K562 (cell line): Measurements from ENCODE around the gene CHAT. TPM values are rescaled to one million over a fixed set of nuclear protein-coding genes. Genes with fewer than 3 reads are reported as not detected.

Experiments
- ATAC-seq: fragments of 200-7000 bp; cut with Tn5 transposase; 3 replicates; pipeline ENCODE4 v1.9.1; 2020; ENCODE audit warnings: moderate library complexity
- BruUV-seq: library from RNA; stranded (reverse); fragments of 400-500 nt; replicated peaks from 2 replicates; lab custom pipeline; 2021; lab: Mats Ljungman, UMichigan
- CTCF ChIA-PET: fragments of 300-600 bp; formaldehyde crosslinking; extraction: SDS; loops from one replicate; lab custom pipeline; 2021; ENCODE audit warnings: low intra/inter-chr PET ratio; lab: Yijun Ruan, JAX
- POLR2A ChIA-PET: fragments of 300-600, 350-650 bp; sonication (Branson Sonifier 250); formaldehyde crosslinking; extraction: SDS; loops from one replicate; lab custom pipeline; 2021; ENCODE audit warnings: antibody characterized with exemption, inconsistent platforms; lab: Yijun Ruan, JAX
- DNase-seq, 4 experiments: peaks; one replicate each; pipeline versions ENCODE4 v3.0.0 to v3.0.0-alpha.2; 2011 to 2018; ENCODE audit warnings: low spot score in 3 of 4, mixed read lengths in 3 of 4; ENCODE audit errors: extremely low read depth in 1 of 4
- FAIRE-seq: peaks from 2 replicates; lab custom pipeline; 2011; peaks lifted over from hg19 to GRCh38; lab: Jason Lieb, UNC
- H2AFZ ChIP-seq: 2 replicates; pipeline ENCODE4 v1.6.0; 2011; ENCODE audit warnings: low read depth, low read length, control low read depth, inconsistent platforms
- H3K27ac ChIP-seq: fragments of 200-600 bp; 3 replicates; pipeline ENCODE4 v1.8.0; 2011; ENCODE audit warnings: low read depth, mild to moderate bottlenecking, control low read depth, inconsistent platforms, low read length, moderate library complexity, mixed read lengths; ENCODE audit errors: extremely low read depth
- H3K27me3 ChIP-seq, 2 experiments: fragments of 300-600 bp in 1 of 2; 2 replicates in 1 of 2; 3 replicates in 1 of 2; pipeline versions ENCODE4 v1.6.0 to v1.8.0; 2011; ENCODE audit warnings: inconsistent platforms in 2 of 2, low read length in 2 of 2, mild to moderate bottlenecking in 1 of 2, mixed read lengths in 1 of 2, moderate library complexity in 1 of 2; ENCODE audit not compliant: control insufficient read depth in 2 of 2, insufficient read depth in 2 of 2
- H3K36me3 ChIP-seq: fragments of 300-600 bp; 3 replicates; pipeline ENCODE4 v1.8.0; 2011; ENCODE audit warnings: mild to moderate bottlenecking, low read length, inconsistent platforms; ENCODE audit not compliant: control insufficient read depth, insufficient read depth
- H3K4me1 ChIP-seq, 2 experiments: fragments of 200-600 bp in 1 of 2; replicated peaks in 1 of 2; 2 replicates in 1 of 2; 3 replicates in 1 of 2; pipeline versions ENCODE4 v1.5.1 to v1.8.0; 2011; ENCODE audit warnings: inconsistent platforms in 2 of 2, low read length in 2 of 2, mild to moderate bottlenecking in 1 of 2, mixed read lengths in 1 of 2, moderate library complexity in 1 of 2; ENCODE audit not compliant: control insufficient read depth in 2 of 2, insufficient read depth in 2 of 2
- H3K4me2 ChIP-seq: 2 replicates; pipeline ENCODE4 v1.6.1; 2011; ENCODE audit warnings: low read length, control low read depth, inconsistent platforms, mixed read lengths; ENCODE audit not compliant: insufficient read depth
- H3K4me3 ChIP-seq: fragments of 200-600 bp; sonication (generic), shearing (Covaris generic); 2 replicates; pipeline ENCODE4 v1.5.1; 2016; ENCODE audit warnings: control low read depth, inconsistent platforms
- H3K79me2 ChIP-seq: fragments of 200-600 bp; 3 replicates; pipeline ENCODE4 v1.8.0; 2011; ENCODE audit warnings: low read length, inconsistent platforms; ENCODE audit not compliant: control insufficient read depth, insufficient read depth
- H3K9ac ChIP-seq, 2 experiments: 2 replicates each; pipeline versions ENCODE4 v1.6.0 to v1.6.1; 2011; ENCODE audit warnings: low read depth in 2 of 2, low read length in 2 of 2, control low read depth in 1 of 2, inconsistent platforms in 1 of 2, mild to moderate bottlenecking in 1 of 2, mixed read lengths in 1 of 2; ENCODE audit not compliant: insufficient read depth in 1 of 2
- H3K9me1 ChIP-seq: one replicate; pipeline ENCODE4 v1.6.0; 2011; ENCODE audit warnings: inconsistent platforms, mild to moderate bottlenecking, low read length, moderate library complexity; ENCODE audit not compliant: control insufficient read depth, insufficient read depth
- H3K9me3 ChIP-seq: replicated peaks from 2 replicates; pipeline ENCODE4 v1.5.1; 2011; ENCODE audit warnings: low read depth, low read length, inconsistent platforms; ENCODE audit not compliant: control insufficient read depth, insufficient read depth
- H4K20me1 ChIP-seq: replicated peaks from 2 replicates; pipeline ENCODE4 v1.6.1; 2011; ENCODE audit warnings: low read length, inconsistent platforms, mixed read lengths; ENCODE audit not compliant: control insufficient read depth, insufficient read depth
- C11orf30 ChIP-seq: fragments of 450-650 bp; IDR thresholded peaks from 2 replicates; pipeline ENCODE4 v1.6.1; 2016; ENCODE audit warnings: low read depth, mild to moderate bottlenecking
- SRSF7 ChIP-seq: fragments of 200-400 bp; formaldehyde crosslinking; optimal IDR thresholded peaks from 2 replicates; pipeline ENCODE3; 2017; ENCODE audit warnings: mild to moderate bottlenecking, low read depth, low read length
- ZNF232 ChIP-seq: sonication (generic); formaldehyde crosslinking; IDR thresholded peaks from 2 replicates; pipeline ENCODE4 v1.8.0; 2022; ENCODE audit warnings: mild to moderate bottlenecking, missing genetic modification reagents
- ZNF512 ChIP-seq: IDR thresholded peaks from 2 replicates; pipeline ENCODE4 v1.6.1; 2016; ENCODE audit warnings: missing genetic modification characterization, missing compliant biosample characterization
- ZSCAN32 ChIP-seq: fragments of 450-650 bp; formaldehyde crosslinking; IDR thresholded peaks from 2 replicates; pipeline ENCODE4 v1.4.0; 2020; ENCODE audit warnings: mild to moderate bottlenecking, moderate library complexity
- WGBS: fragments of 100-300 bp; shearing (Covaris generic); methylation state at CpG from one replicate; pipeline ENCODE4 v1.1.6; 2016; ENCODE audit warnings: low coverage, mixed read lengths; ENCODE audit not compliant: insufficient coverage; ENCODE audit errors: missing lambda C conversion rate; 5-methylcytosine and 5-hydroxymethylcytosine counted together
- in situ Hi-C: fragments of 300-500 bp; cut with MboI; formaldehyde crosslinking; loops from 4 replicates; pipeline ENCODE4 v1.15.0; 2018; ENCODE audit warnings: inconsistent platforms, mixed read lengths
- intact Hi-C: fragments of 100-400 bp; cut with micrococcal nuclease; formaldehyde crosslinking; loops from 2 replicates; pipeline ENCODE4 v1.14.2; 2022
- polyA plus RNA-seq, 8 experiments: library from polyadenylated mRNA; depleted of rRNA in 4 of 8; stranded (reverse) in 5 of 8; unstranded in 3 of 8; fragments of >200 nt; fragmentation: Nextera tagmentation in 2 of 8; fragmentation: Illumina TruSeq in 1 of 8; extraction: Ambion mirVana in 2 of 8; extraction: Trizol in 1 of 8; gene quantifications; 2 replicates each; pipeline versions ENCODE4 v1.2.1 to v1.2.3, GENCODE V29; 2011 to 2014; ENCODE audit warnings: inconsistent platforms in 1 of 8, missing spikeins in 1 of 8
- total RNA-seq, 7 experiments: library from RNA; depleted of rRNA in 6 of 7; stranded (reverse); fragments of >200 nt in 6 of 7; fragmentation: Illumina TruSeq in 2 of 7; extraction: Trizol in 2 of 7; gene quantifications; 2 replicates each; pipeline versions ENCODE4 v1.2.1 to v1.2.3, GENCODE V29; 2011 to 2021; ENCODE audit warnings: low replicate concordance in 1 of 7

The CHAT gene
- total and polyA plus RNA-seq, 9 of the 15 experiments (the other 6 are each of a cell fraction or from before 2014, with no cell fraction given): not detected

- DNase-seq: no peak
- Histone ChIP-seq H3K4me1 (no peaks in the 10 kb centered on the region), H3K9me1 (no peaks in the 10 kb centered on the region), H3K27me3 (peaks cover 5 to 30% of the 10 kb centered on the region in 2 experiments; a peak in 2 of 5 replicates), H3K36me3 (no peaks in the 10 kb centered on the region), H3K9ac (no peak overlapping the region), H3K27ac (no peak overlapping the region), H3K9me3 (no peaks in the 10 kb centered on the region), H3K79me2 (no peaks in the 10 kb centered on the region), H2AFZ (no peak overlapping the region), H3K4me3 (no peak overlapping the region), H4K20me1 (no peaks in the 10 kb centered on the region), H3K4me2 (no peak overlapping the region)
- intact Hi-C loops: no loop called here
- POLR2A ChIA-PET: interaction anchor here (0.6 to 1.4 kb wide), 5 partner anchors 9 to 88 kb away, joined by 3 to 6 read pairs (median 4); no protein-coding TSS in a partner anchor
- in situ Hi-C loops: no loop called here
- ATAC-seq: no peak
- no TSS peak for BruUV-seq
- CTCF ChIA-PET: no interaction called here
- no peak for FAIRE-seq
- WGBS: 0% methylated on average over 3 of the region's 3 CpGs
- TF ChIP-seq ZSCAN32 (CRISPR knock-in tag) (no peak), ZNF232 (no peak), ZNF512 (tag) (no peak), C11orf30 (no peak), SRSF7 (no peak)
Measured at GRCh38 chr10:49707585-49707984, 93.7 kb downstream of the CHAT start.
